T-cell (primary cell): ENCODE results near the gene BACH1. TPM values are rescaled to one million over a fixed set of nuclear protein-coding genes. Genes with fewer than 3 reads are reported as not detected.

Source experiments
- ATAC-seq, 4 experiments: fragments of 200-7000 bp in 3 of 4; fragments of 150-1000 bp in 1 of 4; cut with Tn5 transposase; replicated peaks in 1 of 4; 1 replicate in 3 of 4; 2 replicates in 1 of 4; pipeline ENCODE4 v1.10.0; 2021; ENCODE audit warnings: moderate library complexity in 3 of 4, mild to moderate bottlenecking in 2 of 4, moderate number of reproducible peaks in 1 of 4
- CTCF ChIA-PET, 2 donors: fragments of 300-600 bp; sonication (Branson Sonifier 250); formaldehyde crosslinking; loops; one replicate each; lab custom pipeline; 2022; ENCODE audit warnings: antibody characterized with exemption in 2 of 2; lab: Charles Lee
- POLR2A ChIA-PET, 2 donors: fragments of 300-600 bp; sonication (Branson Sonifier 250); formaldehyde crosslinking; loops; one replicate each; lab custom pipeline; 2022; ENCODE audit warnings: antibody characterized with exemption in 2 of 2; lab: Charles Lee
- DNase-seq, 35 experiments: peaks; one replicate each; pipeline versions ENCODE4 v3.0.0 to v3.0.0-alpha.2; 2013 to 2023
- H3K27ac ChIP-seq: one replicate; pipeline ENCODE4 v1.5.1; 2013; ENCODE audit warnings: low read length
- H3K27me3 ChIP-seq, 2 experiments: replicated peaks in 1 of 2; 1 replicate in 1 of 2; 2 replicates in 1 of 2; pipeline versions ENCODE4 v1.6.1 to v1.7.0; 2013; ENCODE audit warnings: low read length in 1 of 2, mixed read lengths in 1 of 2; ENCODE audit not compliant: control insufficient read depth in 2 of 2, insufficient read depth in 2 of 2; ENCODE audit errors: extremely low read depth in 1 of 2
- H3K36me3 ChIP-seq, 2 donors: 1 replicate in 1 of 2; 2 replicates in 1 of 2; pipeline versions ENCODE4 v1.6.1 to v1.7.0; 2013; ENCODE audit warnings: low read length in 1 of 2; ENCODE audit not compliant: control insufficient read depth in 2 of 2, insufficient read depth in 1 of 2; ENCODE audit errors: extremely low read depth in 1 of 2
- H3K4me1 ChIP-seq, 2 experiments: 1 replicate in 1 of 2; 2 replicates in 1 of 2; pipeline versions ENCODE4 v1.6.1 to v1.7.0; 2013; ENCODE audit warnings: low read length in 2 of 2, mixed read lengths in 1 of 2; ENCODE audit not compliant: insufficient read depth in 2 of 2, control insufficient read depth in 1 of 2; ENCODE audit errors: extremely low read depth in 1 of 2
- H3K4me3 ChIP-seq, 2 donors: 1 replicate in 1 of 2; 2 replicates in 1 of 2; pipeline versions ENCODE4 v1.5.1 to v1.7.0; 2013; ENCODE audit warnings: mild to moderate bottlenecking in 2 of 2, low read length in 1 of 2, moderate library complexity in 1 of 2; ENCODE audit not compliant: control insufficient read depth in 1 of 2; ENCODE audit errors: extremely low read depth in 1 of 2
- H3K9me3 ChIP-seq: 2 replicates; pipeline ENCODE4 v1.7.0; 2013
- H3K27ac Mint-ChIP-seq, 2 donors: one replicate each; pipeline ENCODE4 v1.8.0; 2020 to 2021; ENCODE audit warnings: mild to moderate bottlenecking in 2 of 2, mixed read lengths in 2 of 2
- H3K27me3 Mint-ChIP-seq, 2 donors: one replicate each; pipeline ENCODE4 v1.8.0; 2021 to 2022; ENCODE audit warnings: mixed read lengths in 2 of 2
- H3K36me3 Mint-ChIP-seq: one replicate; pipeline ENCODE4 v1.8.0; 2021; ENCODE audit warnings: mixed read lengths
- H3K4me1 Mint-ChIP-seq, 3 donors: one replicate each; pipeline ENCODE4 v1.8.0; 2020 to 2022; ENCODE audit warnings: mixed read lengths in 3 of 3, mild to moderate bottlenecking in 1 of 3
- H3K4me3 Mint-ChIP-seq, 3 donors: one replicate each; pipeline ENCODE4 v1.8.0; 2020 to 2022; ENCODE audit warnings: mild to moderate bottlenecking in 3 of 3, mixed read lengths in 3 of 3, moderate library complexity in 3 of 3
- H3K9me3 Mint-ChIP-seq, 3 donors: one replicate each; pipeline ENCODE4 v1.8.0; 2020 to 2022; ENCODE audit warnings: mixed read lengths in 3 of 3
- WGBS: methylation state at CpG from one replicate; pipeline ENCODE4 v1.1.5; 2013; ENCODE audit warnings: missing lambda C conversion rate; ENCODE audit not compliant: insufficient coverage; 5-methylcytosine and 5-hydroxymethylcytosine counted together
- total RNA-seq, 35 experiments: library from RNA in 6 of 35; stranded (reverse) in 6 of 35; fragments of 120-200 nt in 1 of 35; gene quantifications; one replicate each; pipeline versions ENCODE4 v1.2.1 to v1.2.4 and lab custom pipeline; 2013 to 2026

Gene BACH1
- total RNA-seq, 5 donors from 2014 or later (not counting 1 experiment from before 2014, with no cell fraction given), result 42.9 to 54.8 (median 52.8) TPM

- H3K4me1 ChIP-seq, result no peaks in the 10 kb centered on the region
- no peaks in the 10 kb centered on the region for H3K36me3 ChIP-seq
- no peak overlapping the region for H3K27ac ChIP-seq
- Mint-ChIP-seq H3K36me3 (peaks cover 13% of the 10 kb centered on the region), H3K9me3 (peaks cover 0 to 3% (median 3%) of the 10 kb centered on the region in 3 donors), H3K27ac (no peak overlapping the region), H3K27me3 (no peaks in the 10 kb centered on the region), H3K4me1 (no peaks in the 10 kb centered on the region), H3K4me3 (no peak overlapping the region)
- no peak for ATAC-seq
- ChIA-PET POLR2A (no interaction called here), CTCF (no interaction called here)
- DNase-seq, result no peak
- H3K4me3 ChIP-seq, result no peak overlapping the region
- no CpG with 5 or more reads among the region's 3 CpGs for WGBS
- H3K9me3 ChIP-seq, result no peaks in the 10 kb centered on the region
- no peaks in the 10 kb centered on the region for H3K27me3 ChIP-seq
These were observed 90.4 kb downstream of the BACH1 start for GRCh38 chr21:29389136-29389535.

- peaks cover 18% of the 10 kb centered on the region for H3K36me3 Mint-ChIP-seq
- peaks cover 0 to 3% (median 3%) of the 10 kb centered on the region in 3 donors for H3K9me3 Mint-ChIP-seq
- Histone ChIP-seq H3K27ac (no peak overlapping the region), H3K4me1 (no peaks in the 10 kb centered on the region), H3K36me3 (peaks cover 0 to 3% of the 10 kb centered on the region in 2 donors), H3K27me3 (no peaks in the 10 kb centered on the region), H3K4me3 (no peak overlapping the region), H3K9me3 (no peaks in the 10 kb centered on the region)
- H3K4me1 Mint-ChIP-seq, result no peaks in the 10 kb centered on the region
- no peak overlapping the region for H3K4me3 Mint-ChIP-seq
- CTCF ChIA-PET, result no interaction called here
- ATAC-seq (no peak), DNase-seq (no peak)
- H3K27me3 Mint-ChIP-seq, result no peaks in the 10 kb centered on the region
- no peak overlapping the region for H3K27ac Mint-ChIP-seq
- WGBS, result no CpG with 5 or more reads among the region's 2 CpGs
- POLR2A ChIA-PET, result no interaction called here
These were observed 92.1 kb downstream of the BACH1 start for GRCh38 chr21:29390778-29391177.

- DNase-seq (no peak), ATAC-seq (no peak)
- Histone ChIP-seq H3K4me3 (no peak overlapping the region), H3K9me3 (no peaks in the 10 kb centered on the region), H3K27ac (no peak overlapping the region), H3K4me1 (no peaks in the 10 kb centered on the region), H3K36me3 (peaks cover 0 to 6% of the 10 kb centered on the region in 2 donors), H3K27me3 (no peaks in the 10 kb centered on the region)
- H3K4me1 Mint-ChIP-seq, result no peaks in the 10 kb centered on the region
- ChIA-PET POLR2A (no interaction called here), CTCF (interaction anchor here in 1 of 2 donors (0.6 kb wide), 1 partner anchor 329 kb away, joined by 7 read pairs; no protein-coding TSS in a partner anchor)
- H3K36me3 Mint-ChIP-seq, result peaks cover 39% of the 10 kb centered on the region
- H3K27me3 Mint-ChIP-seq, result no peaks in the 10 kb centered on the region
- 100% methylated on average over 2 of the region's 2 CpGs for WGBS
- no peak overlapping the region for H3K27ac Mint-ChIP-seq
- peaks cover 3 to 10% (median 9%) of the 10 kb centered on the region in 3 donors for H3K9me3 Mint-ChIP-seq
- H3K4me3 Mint-ChIP-seq, result no peak overlapping the region
These were observed 95.3 kb downstream of the BACH1 start for GRCh38 chr21:29394051-29394450.

Other genes with a start within 250 kb of the BACH1 start
- gene CCT8, start 225.3 kb upstream of the BACH1 start, total RNA-seq, result 100 to 1,000 TPM; 103 to 131 (median 115) TPM
- 1 to 10 TPM; 4.8 to 9.1 (median 7.4) TPM for gene MAP3K7CL, start 168.3 kb upstream of the BACH1 start, total RNA-seq